ENCODE measurements around the gene TUBGCP3. TPM values are rescaled to one million over a fixed set of nuclear protein-coding genes. Genes with fewer than 3 reads are reported as not detected.
"Not testable (repeated sequence)": the region's sequence is repeated elsewhere in the genome, so short reads cannot be mapped to it uniquely, and the experiment has no call there.

The TUBGCP3 gene
- total RNA-seq, 1 donor from 2014 or later = 16.3 TPM

DNA sequence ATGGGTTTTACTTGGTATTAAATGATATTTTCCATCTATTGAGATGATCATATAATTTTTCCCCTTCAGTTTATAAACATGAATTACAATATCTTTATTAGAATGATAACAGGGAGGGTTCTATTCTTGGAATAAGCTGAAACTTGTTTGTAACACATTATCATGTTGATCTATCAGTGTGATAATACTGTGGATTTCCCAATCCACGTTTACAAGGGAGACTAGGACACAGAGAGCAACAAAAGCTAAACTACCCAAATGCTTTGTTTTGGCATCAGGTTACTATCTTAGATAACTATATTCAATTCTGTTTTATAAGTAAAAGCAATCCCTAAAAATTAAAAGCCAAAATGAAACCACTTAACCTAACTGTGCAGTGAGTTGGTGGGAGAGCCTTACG lies 92.5 kb downstream of the TUBGCP3 start:
- DNase-seq (ENCODE audit: low spot score) = no peak
- Mint-ChIP-seq H3K9me3 (ENCODE audit: low read depth) (no peaks in the 10 kb centered on the region), H3K27ac (ENCODE audit: unreplicated experiment) (no peak overlapping the region), H3K4me1 (ENCODE audit: low read depth) (no peaks in the 10 kb centered on the region), H3K27me3 (ENCODE audit: low read depth) (no peaks in the 10 kb centered on the region), H3K36me3 (ENCODE audit: low read depth) (peaks cover 15% of the 10 kb centered on the region), H3K4me3 (ENCODE audit: unreplicated experiment) (no peak overlapping the region)
- TF ChIP-seq, protein P1, sequence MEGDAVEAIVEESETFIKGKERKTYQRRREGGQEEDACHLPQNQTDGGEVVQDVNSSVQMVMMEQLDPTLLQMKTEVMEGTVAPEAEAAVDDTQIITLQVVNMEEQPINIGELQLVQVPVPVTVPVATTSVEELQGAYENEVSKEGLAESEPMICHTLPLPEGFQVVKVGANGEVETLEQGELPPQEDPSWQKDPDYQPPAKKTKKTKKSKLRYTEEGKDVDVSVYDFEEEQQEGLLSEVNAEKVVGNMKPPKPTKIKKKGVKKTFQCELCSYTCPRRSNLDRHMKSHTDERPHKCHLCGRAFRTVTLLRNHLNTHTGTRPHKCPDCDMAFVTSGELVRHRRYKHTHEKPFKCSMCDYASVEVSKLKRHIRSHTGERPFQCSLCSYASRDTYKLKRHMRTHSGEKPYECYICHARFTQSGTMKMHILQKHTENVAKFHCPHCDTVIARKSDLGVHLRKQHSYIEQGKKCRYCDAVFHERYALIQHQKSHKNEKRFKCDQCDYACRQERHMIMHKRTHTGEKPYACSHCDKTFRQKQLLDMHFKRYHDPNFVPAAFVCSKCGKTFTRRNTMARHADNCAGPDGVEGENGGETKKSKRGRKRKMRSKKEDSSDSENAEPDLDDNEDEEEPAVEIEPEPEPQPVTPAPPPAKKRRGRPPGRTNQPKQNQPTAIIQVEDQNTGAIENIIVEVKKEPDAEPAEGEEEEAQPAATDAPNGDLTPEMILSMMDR (IDR thresholded peaks at IDR 0.05) = no peak

DNA sequence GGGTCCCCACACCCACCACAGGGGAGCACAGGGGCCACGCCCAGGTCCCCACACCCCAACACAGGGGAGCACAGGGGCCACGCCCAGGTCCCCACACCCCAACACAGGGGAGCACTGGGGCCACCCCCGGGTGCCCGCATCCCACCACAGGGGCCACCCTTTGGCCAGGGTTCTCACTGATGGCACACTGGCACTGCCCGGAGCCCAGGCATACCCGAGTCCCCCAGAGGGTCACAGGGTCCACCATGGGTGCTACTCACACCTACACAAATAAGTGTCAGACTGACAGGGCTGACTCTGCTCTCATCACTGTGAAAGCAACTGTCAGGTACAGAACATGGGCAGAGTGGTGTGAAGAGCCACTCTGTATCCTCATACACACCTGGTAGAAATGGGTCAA lies 98.8 kb downstream of the TUBGCP3 start:
- Mint-ChIP-seq H3K4me3 (ENCODE audit: unreplicated experiment) (no peak overlapping the region), H3K4me1 (ENCODE audit: low read depth) (peaks cover 7% of the 10 kb centered on the region), H3K9me3 (ENCODE audit: low read depth) (no peaks in the 10 kb centered on the region), H3K27me3 (ENCODE audit: low read depth) (no peaks in the 10 kb centered on the region), H3K27ac (ENCODE audit: unreplicated experiment) (no peak overlapping the region), H3K36me3 (ENCODE audit: low read depth) (peaks cover 8% of the 10 kb centered on the region)
- no peak for DNase-seq (ENCODE audit: low spot score)
- TF ChIP-seq, protein P1 (IDR thresholded peaks at IDR 0.05) = no peak

DNA sequence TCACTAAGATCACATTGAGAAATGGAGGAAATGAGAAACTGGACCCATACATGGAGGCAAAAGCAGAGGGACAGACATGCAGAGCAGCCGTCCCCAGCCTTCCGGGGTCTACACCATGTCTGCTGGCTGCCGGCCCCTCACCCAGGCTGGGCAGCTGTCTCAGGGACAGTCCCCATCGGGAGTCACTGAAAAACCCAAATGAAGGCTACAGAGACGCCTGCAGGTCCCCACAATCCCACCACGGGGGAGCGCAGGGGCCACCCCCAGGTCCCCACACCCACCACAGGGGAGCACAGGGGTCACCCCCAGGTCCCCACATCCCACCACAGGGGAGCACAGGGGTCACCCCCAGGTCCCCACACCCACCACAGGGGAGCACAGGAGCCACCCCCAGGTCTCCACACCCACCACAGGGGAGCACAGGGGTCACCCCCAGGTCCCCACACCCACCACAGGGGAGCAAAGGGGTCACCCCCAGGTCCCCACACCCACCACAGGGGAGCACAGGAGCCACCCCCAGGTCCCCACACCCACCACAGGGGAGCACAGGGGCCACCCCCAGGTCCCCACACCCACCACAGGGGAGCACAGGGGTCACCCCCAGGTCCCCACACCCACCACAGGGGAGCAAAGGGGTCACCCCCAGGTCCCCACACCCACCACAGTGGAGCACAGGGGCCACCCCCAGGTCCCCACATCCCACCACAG lies 99.5 kb downstream of the TUBGCP3 start:
- H3K27me3 Mint-ChIP-seq (ENCODE audit: low read depth); DNase-seq (ENCODE audit: low spot score); H3K4me1 Mint-ChIP-seq (ENCODE audit: low read depth); H3K9me3 Mint-ChIP-seq (ENCODE audit: low read depth); H3K27ac Mint-ChIP-seq (ENCODE audit: unreplicated experiment); H3K4me3 Mint-ChIP-seq (ENCODE audit: unreplicated experiment): not testable (repeated sequence)
- peaks cover 10% of the 10 kb centered on the region for H3K36me3 Mint-ChIP-seq (ENCODE audit: low read depth)

DNA sequence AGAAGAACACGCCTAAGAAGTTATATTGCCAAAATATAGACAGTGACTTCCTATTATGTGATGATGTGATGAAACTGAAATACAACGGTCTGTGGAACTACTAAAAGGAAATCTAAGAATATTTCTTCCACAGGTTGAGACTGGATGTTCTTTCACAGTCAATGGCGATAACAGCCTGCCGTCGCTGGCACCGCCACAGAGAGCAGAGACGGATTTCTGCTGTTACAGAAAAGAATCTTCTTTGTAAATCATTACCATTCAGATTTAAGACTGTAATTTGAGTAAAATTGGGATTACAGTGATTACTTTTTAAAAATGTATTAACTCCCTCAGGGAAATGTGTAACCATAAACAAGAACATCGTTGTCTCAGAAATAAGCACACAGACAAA lies 100.8 kb downstream of the TUBGCP3 start:
- Mint-ChIP-seq H3K9me3 (ENCODE audit: low read depth) (peaks cover 10% of the 10 kb centered on the region), H3K27ac (ENCODE audit: unreplicated experiment) (no peak overlapping the region), H3K4me1 (ENCODE audit: low read depth) (peaks cover 7% of the 10 kb centered on the region), H3K27me3 (ENCODE audit: low read depth) (no peaks in the 10 kb centered on the region), H3K4me3 (ENCODE audit: unreplicated experiment) (no peak overlapping the region), H3K36me3 (ENCODE audit: low read depth) (peaks cover 15% of the 10 kb centered on the region)
- DNase-seq (ENCODE audit: low spot score) = no peak
- TF ChIP-seq, protein P1 (IDR thresholded peaks at IDR 0.05) = no peak

DNA sequence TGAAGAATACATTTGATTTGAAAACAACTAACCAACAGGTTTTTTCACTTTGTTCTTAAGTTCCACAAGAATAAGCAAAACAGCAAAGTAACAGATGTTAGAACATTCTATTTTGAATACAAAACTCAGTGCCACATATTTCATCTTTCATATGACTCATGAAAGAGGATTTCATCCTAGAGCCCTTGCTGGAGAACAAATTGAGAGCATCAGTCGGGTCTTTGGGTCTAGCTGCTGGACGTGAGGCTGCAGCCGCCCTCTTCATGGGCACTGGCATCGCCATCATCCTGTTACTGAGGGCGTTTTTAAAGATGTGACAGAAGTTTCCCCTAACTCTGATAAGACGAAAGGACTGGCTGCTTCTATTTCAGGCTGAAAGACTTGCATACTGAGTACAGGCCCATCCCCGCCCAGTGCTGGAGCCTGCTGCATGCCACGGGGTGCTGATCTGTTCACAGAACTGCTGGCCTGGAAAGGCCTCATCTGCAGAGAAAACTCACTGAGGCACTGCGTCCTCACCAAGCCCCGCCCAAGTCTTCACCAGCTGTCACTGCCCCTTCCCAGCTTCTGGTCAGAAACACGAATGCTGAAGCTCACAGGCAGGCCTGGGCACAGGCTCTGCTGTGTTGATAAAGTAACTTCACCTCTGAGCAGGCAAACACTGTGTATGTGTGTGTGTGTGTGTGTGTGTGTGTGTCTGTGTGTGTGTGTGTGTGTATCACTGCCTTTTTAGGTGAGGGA lies 101.4 kb downstream of the TUBGCP3 start:
- Mint-ChIP-seq H3K27ac (ENCODE audit: unreplicated experiment) (no peak overlapping the region), H3K4me3 (ENCODE audit: unreplicated experiment) (no peak overlapping the region), H3K27me3 (ENCODE audit: low read depth) (no peaks in the 10 kb centered on the region), H3K4me1 (ENCODE audit: low read depth) (peaks cover 7% of the 10 kb centered on the region), H3K9me3 (ENCODE audit: low read depth) (peaks cover 15% of the 10 kb centered on the region), H3K36me3 (ENCODE audit: low read depth) (peaks cover 15% of the 10 kb centered on the region)
- TF ChIP-seq, protein P1 (IDR thresholded peaks at IDR 0.05) = no peak
- no peak for DNase-seq (ENCODE audit: low spot score)

DNA sequence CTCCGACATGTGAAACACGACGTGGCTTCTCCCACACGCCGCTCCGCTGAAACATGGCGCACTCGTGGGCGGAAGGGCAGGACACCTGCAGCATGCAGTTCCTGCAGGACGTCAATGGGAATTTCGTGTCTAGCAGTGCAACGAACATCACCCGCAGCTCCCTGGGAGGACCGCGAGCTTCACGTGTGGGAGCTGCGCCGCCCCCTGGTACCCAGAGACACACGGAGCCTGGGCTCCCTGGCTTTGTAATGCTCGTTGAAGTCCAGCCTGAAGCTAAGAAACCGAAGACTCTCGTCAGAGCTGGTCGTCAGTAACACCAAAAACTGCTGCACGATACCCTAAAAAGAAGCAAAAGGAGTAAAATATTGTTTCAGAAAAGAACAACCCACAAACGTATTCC lies 102.1 kb downstream of the TUBGCP3 start:
- not testable (repeated sequence) for H3K4me3 Mint-ChIP-seq (ENCODE audit: unreplicated experiment); H3K4me1 Mint-ChIP-seq (ENCODE audit: low read depth); DNase-seq (ENCODE audit: low spot score); H3K27me3 Mint-ChIP-seq (ENCODE audit: low read depth); H3K27ac Mint-ChIP-seq (ENCODE audit: unreplicated experiment)
- Mint-ChIP-seq H3K9me3 (ENCODE audit: low read depth) (peaks cover 21% of the 10 kb centered on the region), H3K36me3 (ENCODE audit: low read depth) (peaks cover 15% of the 10 kb centered on the region)

Measured in chondrocyte (in vitro differentiated cells).